ENCODE measurements around the gene RGS9. TPM values are rescaled to one million over a fixed set of nuclear protein-coding genes. Genes with fewer than 3 reads are reported as not detected.

RGS9 gene
- total RNA-seq, 1 donor from 2014 or later: 3.1 TPM

DNA sequence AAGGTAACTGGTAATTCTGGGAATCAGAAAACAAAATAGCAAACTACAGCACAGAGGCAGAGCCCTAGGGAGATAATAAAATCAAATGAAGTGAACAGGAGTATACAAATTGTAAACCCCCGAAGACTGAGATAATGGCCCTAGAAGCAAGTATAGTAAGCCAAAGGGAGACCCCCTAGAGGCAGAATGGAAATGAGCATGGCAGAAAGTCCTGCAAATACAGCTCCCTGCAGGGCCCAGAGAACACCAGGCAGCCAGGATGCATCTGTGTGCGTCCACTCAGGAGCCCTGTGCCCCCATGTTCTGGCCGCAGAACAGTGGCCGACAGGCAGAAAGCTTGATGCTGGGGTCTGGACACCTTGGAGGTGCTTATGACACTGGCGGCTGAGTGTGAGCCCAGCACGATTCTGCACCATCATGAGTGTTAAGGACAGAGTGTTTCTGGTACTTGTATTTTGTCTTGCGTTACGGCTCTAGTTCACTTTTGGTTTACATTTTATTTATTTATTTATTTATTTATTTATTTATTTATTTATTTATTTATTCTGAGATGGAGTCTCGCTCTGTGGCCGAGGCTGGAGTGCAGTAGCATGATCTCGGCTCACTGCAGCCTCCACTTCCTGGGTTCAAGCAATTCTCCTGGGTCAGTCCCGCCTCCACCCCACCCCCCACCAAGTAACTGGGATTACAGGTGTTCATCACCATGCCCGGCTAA is 48.7 kb downstream of the RGS9 start:
- Histone ChIP-seq H3K9ac (ENCODE audit: low read depth in 1 of 3, low read length in 3 of 3) (no peak overlapping the region), H3K36me3 (ENCODE audit: control insufficient read depth in 3 of 3, insufficient read depth in 3 of 3, low read length in 3 of 3) (no peaks in the 10 kb centered on the region), H3K4me1 (ENCODE audit: control insufficient read depth in 3 of 3, insufficient read depth in 3 of 3, low read length in 3 of 3) (no peaks in the 10 kb centered on the region), H3K4me3 (ENCODE audit: low read length in 3 of 3) (no peak overlapping the region), H3K27me3 (ENCODE audit: control insufficient read depth in 3 of 3, insufficient read depth in 3 of 3, low read length in 3 of 3) (peaks cover 0 to 3% (median 0%) of the 10 kb centered on the region in 3 donors), H3K9me3 (ENCODE audit: control insufficient read depth in 3 of 3, low read length in 3 of 3) (no peaks in the 10 kb centered on the region), H3K27ac (ENCODE audit: low read depth, low read length) (no peak overlapping the region)

DNA sequence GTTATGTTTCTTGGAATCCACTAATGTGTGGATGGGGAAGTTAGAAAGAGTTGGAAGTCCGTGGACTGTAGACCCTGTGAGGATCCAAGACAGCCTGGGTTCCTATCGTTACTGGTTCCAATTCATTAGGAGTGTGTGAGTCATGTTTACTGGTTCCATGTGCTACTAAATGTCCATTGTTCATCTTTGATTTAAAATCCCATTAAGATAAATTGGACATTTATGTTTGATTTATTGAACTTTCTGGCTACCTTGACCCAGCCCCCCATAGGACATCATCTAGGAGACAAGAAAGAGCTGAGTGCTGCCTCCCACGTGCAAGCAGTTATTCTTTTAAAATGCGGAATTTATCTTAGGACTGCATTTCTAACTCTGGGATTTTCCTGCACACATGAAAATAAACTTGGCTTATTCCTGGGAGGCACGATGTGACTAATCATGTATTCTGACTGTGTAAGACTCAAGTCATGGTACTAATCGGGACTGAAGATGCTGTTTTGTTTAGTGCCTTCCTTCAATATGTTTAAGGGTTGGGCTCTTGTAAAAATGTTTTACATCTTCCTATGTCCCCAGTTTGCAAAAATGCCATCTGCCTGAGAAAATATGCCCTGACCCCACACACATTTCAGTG is 53.4 kb downstream of the RGS9 start:
- Histone ChIP-seq H3K9ac (ENCODE audit: low read depth in 1 of 3, low read length in 3 of 3) (no peak overlapping the region), H3K4me3 (ENCODE audit: low read length in 3 of 3) (no peak overlapping the region), H3K9me3 (ENCODE audit: control insufficient read depth in 3 of 3, low read length in 3 of 3) (no peaks in the 10 kb centered on the region), H3K27ac (ENCODE audit: low read depth, low read length) (no peak overlapping the region), H3K4me1 (ENCODE audit: control insufficient read depth in 3 of 3, insufficient read depth in 3 of 3, low read length in 3 of 3) (no peaks in the 10 kb centered on the region), H3K27me3 (ENCODE audit: control insufficient read depth in 3 of 3, insufficient read depth in 3 of 3, low read length in 3 of 3) (peaks cover 0 to 3% (median 0%) of the 10 kb centered on the region in 3 donors), H3K36me3 (ENCODE audit: control insufficient read depth in 3 of 3, insufficient read depth in 3 of 3, low read length in 3 of 3) (no peaks in the 10 kb centered on the region)

DNA sequence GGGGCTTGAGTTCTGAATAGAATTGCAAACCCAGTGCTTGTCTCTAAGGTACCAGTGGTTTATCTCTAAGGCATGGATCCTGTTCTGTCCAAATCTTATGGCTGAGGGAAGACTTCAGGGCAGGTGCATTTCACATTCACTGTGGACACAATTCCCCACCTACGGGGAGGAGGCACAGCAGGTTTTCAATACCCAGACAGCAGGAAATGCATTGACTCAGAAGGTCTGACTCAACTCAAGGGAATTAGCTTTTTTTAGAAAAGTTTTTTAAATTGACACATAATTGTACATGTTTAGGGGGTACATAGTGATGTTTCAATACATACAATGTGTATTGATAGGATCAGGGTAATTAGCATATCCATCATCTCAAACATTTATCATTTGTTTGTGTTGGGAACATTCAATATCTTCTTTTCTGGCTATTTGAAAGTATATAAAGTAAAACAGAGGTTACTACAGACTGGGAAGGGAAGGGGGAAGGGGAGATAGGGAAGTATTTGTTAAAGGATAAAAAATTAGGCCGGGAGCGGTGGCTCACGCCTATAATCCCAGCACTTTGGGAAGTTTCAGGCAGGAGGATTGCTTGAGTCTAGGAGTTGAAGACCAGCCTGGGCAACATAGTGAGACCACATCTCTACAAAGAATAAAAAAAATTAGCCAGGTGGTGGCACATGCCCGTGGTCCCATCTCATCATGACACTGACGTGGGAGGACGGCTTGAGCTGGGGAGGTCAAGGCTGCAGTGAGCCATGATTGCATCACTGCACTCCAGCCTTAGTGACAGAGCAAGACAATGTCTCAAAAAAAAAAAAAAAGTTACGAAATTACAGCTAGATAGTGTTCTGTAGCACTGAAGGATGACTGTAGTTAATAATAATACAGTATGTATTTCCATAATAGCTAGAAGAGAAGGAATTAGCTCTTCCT is 54.9 kb downstream of the RGS9 start:
- H3K9ac ChIP-seq (ENCODE audit: low read depth in 1 of 3, low read length in 3 of 3): no peak overlapping the region
- no peaks in the 10 kb centered on the region for H3K9me3 ChIP-seq (ENCODE audit: control insufficient read depth in 3 of 3, low read length in 3 of 3)
- H3K27me3 ChIP-seq (ENCODE audit: control insufficient read depth in 3 of 3, insufficient read depth in 3 of 3, low read length in 3 of 3): no peaks in the 10 kb centered on the region
- H3K4me1 ChIP-seq (ENCODE audit: control insufficient read depth in 3 of 3, insufficient read depth in 3 of 3, low read length in 3 of 3): no peaks in the 10 kb centered on the region
- H3K36me3 ChIP-seq (ENCODE audit: control insufficient read depth in 3 of 3, insufficient read depth in 3 of 3, low read length in 3 of 3): no peaks in the 10 kb centered on the region
- H3K27ac ChIP-seq (ENCODE audit: low read depth, low read length): no peak overlapping the region
- no peak overlapping the region for H3K4me3 ChIP-seq (ENCODE audit: low read length in 3 of 3)

DNA sequence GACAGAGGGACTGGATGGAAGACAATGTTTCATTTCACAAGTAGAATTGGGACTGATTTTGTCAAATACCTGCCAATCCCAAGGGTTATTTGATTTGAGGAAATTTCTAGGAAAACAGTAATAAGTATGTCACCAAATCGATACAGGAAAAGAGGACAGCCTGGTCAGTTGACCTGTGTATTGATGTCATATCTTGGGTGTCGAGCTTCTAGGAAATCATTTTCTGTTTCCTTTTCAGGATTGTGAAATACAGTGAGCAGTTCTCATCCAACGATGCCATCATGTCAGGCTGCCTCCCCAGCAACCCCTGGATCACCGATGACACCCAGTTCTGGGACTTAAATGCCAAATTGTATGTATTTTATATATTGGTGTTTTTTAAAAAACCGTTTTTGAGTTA is 56.1 kb downstream of the RGS9 start:
- no peak overlapping the region for H3K9ac ChIP-seq (ENCODE audit: low read depth in 1 of 3, low read length in 3 of 3)
- H3K4me1 ChIP-seq (ENCODE audit: control insufficient read depth in 3 of 3, insufficient read depth in 3 of 3, low read length in 3 of 3): no peaks in the 10 kb centered on the region
- no peaks in the 10 kb centered on the region for H3K36me3 ChIP-seq (ENCODE audit: control insufficient read depth in 3 of 3, insufficient read depth in 3 of 3, low read length in 3 of 3)
- no peak overlapping the region for H3K27ac ChIP-seq (ENCODE audit: low read depth, low read length)
- no peaks in the 10 kb centered on the region for H3K27me3 ChIP-seq (ENCODE audit: control insufficient read depth in 3 of 3, insufficient read depth in 3 of 3, low read length in 3 of 3)
- H3K9me3 ChIP-seq (ENCODE audit: control insufficient read depth in 3 of 3, low read length in 3 of 3): no peaks in the 10 kb centered on the region
- no peak overlapping the region for H3K4me3 ChIP-seq (ENCODE audit: low read length in 3 of 3)

DNA sequence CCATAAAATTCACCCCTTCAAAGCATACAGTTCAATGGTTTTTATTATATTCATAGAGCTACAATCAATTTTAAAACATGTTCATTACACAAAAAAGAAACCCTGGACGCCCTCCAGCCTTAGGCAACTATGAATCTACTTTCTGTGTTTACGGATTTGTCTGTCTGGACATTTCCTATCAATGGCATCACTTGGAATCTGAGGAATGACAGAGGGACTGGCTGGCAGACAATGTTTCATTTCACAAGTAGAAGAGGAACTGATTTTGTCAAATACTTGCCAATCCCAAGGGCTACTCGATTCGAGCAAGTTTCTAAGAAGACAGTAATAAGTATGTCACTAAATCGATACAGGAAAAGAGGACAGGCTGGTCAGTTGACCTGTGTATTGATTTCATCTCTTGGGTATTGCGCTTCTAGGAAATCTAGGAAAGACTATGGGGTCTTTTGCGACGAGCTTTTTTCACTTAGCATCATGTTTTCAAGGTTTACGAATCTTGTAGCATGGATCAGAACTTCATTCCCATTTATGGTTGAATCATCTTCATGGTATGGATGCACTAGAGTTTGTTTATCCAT is 56.6 kb downstream of the RGS9 start:
- Histone ChIP-seq H3K36me3 (ENCODE audit: control insufficient read depth in 3 of 3, insufficient read depth in 3 of 3, low read length in 3 of 3) (no peaks in the 10 kb centered on the region), H3K4me3 (ENCODE audit: low read length in 3 of 3) (no peak overlapping the region), H3K27me3 (ENCODE audit: control insufficient read depth in 3 of 3, insufficient read depth in 3 of 3, low read length in 3 of 3) (no peaks in the 10 kb centered on the region), H3K9me3 (ENCODE audit: control insufficient read depth in 3 of 3, low read length in 3 of 3) (no peaks in the 10 kb centered on the region), H3K27ac (ENCODE audit: low read depth, low read length) (no peak overlapping the region), H3K9ac (ENCODE audit: low read depth in 1 of 3, low read length in 3 of 3) (no peak overlapping the region), H3K4me1 (ENCODE audit: control insufficient read depth in 3 of 3, insufficient read depth in 3 of 3, low read length in 3 of 3) (no peaks in the 10 kb centered on the region)

DNA sequence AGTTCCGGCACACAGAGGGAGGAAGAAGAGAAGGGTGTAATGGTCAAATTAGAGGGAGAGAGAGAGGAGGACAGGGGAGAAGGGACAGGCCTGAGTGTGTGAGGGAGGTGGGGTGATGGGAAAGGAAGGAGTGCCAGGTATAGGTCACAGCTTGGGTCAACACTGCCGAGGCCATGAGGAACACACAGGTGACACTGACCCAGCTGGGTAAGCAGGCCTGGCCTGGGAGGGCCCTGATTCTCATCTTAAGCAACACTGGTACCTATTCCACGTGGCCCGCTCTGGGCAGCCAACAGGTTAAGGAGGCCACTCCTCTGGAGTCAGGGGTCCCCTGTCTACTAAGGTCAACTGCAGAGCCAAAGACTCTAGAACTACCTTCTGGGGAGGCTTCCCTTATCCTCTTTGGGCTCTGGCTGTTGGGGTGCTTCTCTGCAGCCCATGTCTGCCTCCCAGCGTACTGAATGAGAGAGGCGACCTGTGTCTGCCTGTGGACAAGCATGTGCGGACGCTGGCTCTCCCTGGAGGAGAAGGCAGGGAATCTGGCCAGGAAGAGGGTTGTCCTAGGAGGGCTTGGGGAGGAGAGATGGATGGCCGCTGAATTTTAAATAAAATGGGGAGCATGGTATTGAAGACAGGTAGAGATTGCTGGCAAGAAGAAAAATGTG is 57.6 kb downstream of the RGS9 start:
- Histone ChIP-seq H3K27me3 (ENCODE audit: control insufficient read depth in 3 of 3, insufficient read depth in 3 of 3, low read length in 3 of 3) (no peaks in the 10 kb centered on the region), H3K27ac (ENCODE audit: low read depth, low read length) (no peak overlapping the region), H3K9me3 (ENCODE audit: control insufficient read depth in 3 of 3, low read length in 3 of 3) (no peaks in the 10 kb centered on the region), H3K9ac (ENCODE audit: low read depth in 1 of 3, low read length in 3 of 3) (no peak overlapping the region), H3K4me1 (ENCODE audit: control insufficient read depth in 3 of 3, insufficient read depth in 3 of 3, low read length in 3 of 3) (no peaks in the 10 kb centered on the region), H3K4me3 (ENCODE audit: low read length in 3 of 3) (no peak overlapping the region), H3K36me3 (ENCODE audit: control insufficient read depth in 3 of 3, insufficient read depth in 3 of 3, low read length in 3 of 3) (no peaks in the 10 kb centered on the region)

DNA sequence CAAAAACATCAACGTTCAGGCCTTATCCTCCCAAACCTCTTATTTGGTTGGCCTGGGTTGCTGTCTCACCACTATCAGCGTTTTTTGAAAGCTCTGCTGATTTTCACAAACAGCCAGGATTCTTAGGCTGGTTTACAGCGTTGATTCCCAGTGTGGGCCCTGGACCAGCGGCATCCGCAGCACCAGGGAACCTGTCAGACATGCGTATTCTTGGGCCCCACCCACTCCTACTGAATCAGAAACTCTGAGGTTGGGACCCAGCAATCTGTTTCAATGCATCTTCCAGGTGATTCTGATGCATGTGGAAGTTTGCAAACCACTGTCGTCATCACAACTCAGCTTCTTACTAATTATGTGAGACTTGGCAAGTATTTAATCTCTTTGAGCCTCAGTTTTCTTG is 58.5 kb downstream of the RGS9 start:
- no peaks in the 10 kb centered on the region for H3K9me3 ChIP-seq (ENCODE audit: control insufficient read depth in 3 of 3, low read length in 3 of 3)
- H3K27ac ChIP-seq (ENCODE audit: low read depth, low read length): no peak overlapping the region
- H3K4me1 ChIP-seq (ENCODE audit: control insufficient read depth in 3 of 3, insufficient read depth in 3 of 3, low read length in 3 of 3): no peaks in the 10 kb centered on the region
- H3K36me3 ChIP-seq (ENCODE audit: control insufficient read depth in 3 of 3, insufficient read depth in 3 of 3, low read length in 3 of 3): no peaks in the 10 kb centered on the region
- H3K27me3 ChIP-seq (ENCODE audit: control insufficient read depth in 3 of 3, insufficient read depth in 3 of 3, low read length in 3 of 3): no peaks in the 10 kb centered on the region
- no peak overlapping the region for H3K4me3 ChIP-seq (ENCODE audit: low read length in 3 of 3)
- no peak overlapping the region for H3K9ac ChIP-seq (ENCODE audit: low read depth in 1 of 3, low read length in 3 of 3)

DNA sequence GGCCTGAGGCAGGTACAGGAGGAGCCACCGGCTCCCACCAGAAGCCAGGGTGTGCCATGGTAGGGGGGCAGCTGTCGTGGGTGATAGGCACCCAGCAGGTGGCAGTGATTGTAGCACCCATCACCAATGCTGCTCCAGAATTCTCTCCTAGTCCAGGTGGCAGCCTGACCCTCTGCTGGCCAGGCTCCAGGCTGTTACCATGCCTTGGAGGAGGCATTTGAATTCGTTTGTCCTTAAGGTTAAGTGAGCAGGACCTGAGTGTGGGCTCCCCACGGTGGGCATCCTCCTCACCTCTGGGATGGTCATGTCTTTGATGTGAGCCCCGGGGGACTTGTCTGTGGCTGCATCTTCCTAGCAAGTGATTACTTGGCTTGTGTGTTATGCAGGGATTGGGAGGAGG is 59.4 kb downstream of the RGS9 start:
- no peaks in the 10 kb centered on the region for H3K9me3 ChIP-seq (ENCODE audit: control insufficient read depth in 3 of 3, low read length in 3 of 3)
- H3K9ac ChIP-seq (ENCODE audit: low read depth in 1 of 3, low read length in 3 of 3): no peak overlapping the region
- H3K4me3 ChIP-seq (ENCODE audit: low read length in 3 of 3): no peak overlapping the region
- H3K4me1 ChIP-seq (ENCODE audit: control insufficient read depth in 3 of 3, insufficient read depth in 3 of 3, low read length in 3 of 3): no peaks in the 10 kb centered on the region
- H3K27ac ChIP-seq (ENCODE audit: low read depth, low read length): no peak overlapping the region
- H3K27me3 ChIP-seq (ENCODE audit: control insufficient read depth in 3 of 3, insufficient read depth in 3 of 3, low read length in 3 of 3): no peaks in the 10 kb centered on the region
- H3K36me3 ChIP-seq (ENCODE audit: control insufficient read depth in 3 of 3, insufficient read depth in 3 of 3, low read length in 3 of 3): no peaks in the 10 kb centered on the region

DNA sequence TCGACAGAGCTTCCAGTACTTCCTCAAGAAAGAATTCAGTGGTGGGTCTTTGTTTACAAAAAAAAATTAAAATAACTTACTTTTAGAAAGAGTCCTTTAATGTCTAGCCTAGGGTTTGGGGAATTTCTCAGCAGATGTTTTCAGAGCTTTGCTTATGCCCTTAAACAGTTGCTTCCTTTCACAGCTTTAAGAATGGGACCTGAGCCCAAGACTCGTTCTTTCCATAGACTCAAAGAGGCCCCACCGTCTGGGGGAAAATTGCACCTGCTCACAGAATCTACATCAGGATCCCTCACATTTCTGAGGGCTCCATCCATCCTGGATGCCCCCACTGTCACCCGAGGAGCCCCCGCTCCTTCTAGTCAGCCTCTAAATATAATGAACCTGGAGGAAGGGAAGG is 60.0 kb downstream of the RGS9 start:
- Histone ChIP-seq H3K27me3 (ENCODE audit: control insufficient read depth in 3 of 3, insufficient read depth in 3 of 3, low read length in 3 of 3) (no peaks in the 10 kb centered on the region), H3K4me3 (ENCODE audit: low read length in 3 of 3) (no peak overlapping the region), H3K27ac (ENCODE audit: low read depth, low read length) (no peak overlapping the region), H3K36me3 (ENCODE audit: control insufficient read depth in 3 of 3, insufficient read depth in 3 of 3, low read length in 3 of 3) (no peaks in the 10 kb centered on the region), H3K9ac (ENCODE audit: low read depth in 1 of 3, low read length in 3 of 3) (no peak overlapping the region), H3K9me3 (ENCODE audit: control insufficient read depth in 3 of 3, low read length in 3 of 3) (no peaks in the 10 kb centered on the region), H3K4me1 (ENCODE audit: control insufficient read depth in 3 of 3, insufficient read depth in 3 of 3, low read length in 3 of 3) (no peaks in the 10 kb centered on the region)

Data from skeletal muscle tissue (tissue), 4 donors.